GM11168 (cell line): Measurements from ENCODE around the gene ASCL4.
"Not testable (repeated sequence)": the region's sequence is repeated elsewhere in the genome, so short reads cannot be mapped to it uniquely, and the experiment has no call there.

Source experiments
- in situ Hi-C: fragments of 300-500 bp; cut with MboI; formaldehyde crosslinking; loops from one replicate; pipeline ENCODE4 v1.12.0; 2022; ENCODE audit warnings: low sequenced_read_pairs; ENCODE audit not compliant: unreplicated experiment

The ASCL4 gene, protein sequence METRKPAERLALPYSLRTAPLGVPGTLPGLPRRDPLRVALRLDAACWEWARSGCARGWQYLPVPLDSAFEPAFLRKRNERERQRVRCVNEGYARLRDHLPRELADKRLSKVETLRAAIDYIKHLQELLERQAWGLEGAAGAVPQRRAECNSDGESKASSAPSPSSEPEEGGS

DNA sequence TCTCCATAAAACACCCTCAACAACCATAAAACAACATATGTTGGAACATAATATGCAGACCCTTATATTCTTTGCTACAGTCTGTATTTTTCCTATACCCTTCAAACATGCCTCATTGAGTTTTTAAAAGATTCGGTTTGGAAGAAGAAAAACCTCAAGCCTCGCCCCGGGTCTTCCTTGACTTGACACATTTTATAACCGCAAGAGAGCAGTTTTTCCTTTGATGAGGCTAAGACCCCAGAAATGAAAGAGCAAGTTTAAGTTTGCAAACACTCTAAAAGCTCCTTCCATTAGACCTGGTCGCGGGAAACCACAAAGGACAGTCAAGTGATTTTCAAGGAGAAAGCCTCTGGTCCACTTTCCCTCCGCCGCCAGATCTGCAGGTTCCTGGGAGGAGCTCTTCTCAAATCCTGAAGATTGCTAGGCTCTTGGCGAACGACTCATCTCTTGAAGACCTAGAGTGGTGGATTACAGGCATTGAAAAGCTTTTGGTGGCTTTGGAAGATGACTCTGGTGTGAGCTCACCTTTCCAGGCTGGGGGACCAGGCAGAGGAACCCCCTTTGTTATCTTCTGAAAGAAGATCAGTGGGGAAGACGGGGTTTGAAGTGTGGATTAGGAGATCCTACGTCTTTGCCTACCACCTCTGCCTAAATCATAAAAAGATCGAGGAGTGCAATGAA lies at the start of gene ASCL4:
ASCL4 (plus strand) TSS at position 356 of the 681 bp plus-strand sequence. CDS start 515 bp downstream, outside the sequence.
- in situ Hi-C loops = no loop called here

DNA sequence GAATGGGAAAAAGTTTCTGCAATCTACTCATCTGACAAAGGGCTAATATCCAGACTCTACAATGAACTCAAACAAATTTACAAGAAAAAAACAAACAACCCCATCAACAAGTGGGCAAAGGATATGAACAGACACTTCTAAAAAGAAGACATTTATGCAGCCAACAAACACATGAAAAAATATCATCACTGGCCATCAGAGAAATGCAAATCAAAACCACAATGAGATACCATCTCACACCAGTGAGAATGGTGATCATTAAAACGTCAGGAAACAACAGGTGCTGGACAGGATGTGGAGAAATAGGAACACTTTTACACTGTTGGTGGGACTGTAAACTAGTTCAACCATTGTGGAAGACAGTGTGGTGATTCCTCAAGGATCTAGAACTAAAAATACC lies 47.2 kb upstream of the ASCL4 start:
- in situ Hi-C loops = not testable (repeated sequence)

DNA sequence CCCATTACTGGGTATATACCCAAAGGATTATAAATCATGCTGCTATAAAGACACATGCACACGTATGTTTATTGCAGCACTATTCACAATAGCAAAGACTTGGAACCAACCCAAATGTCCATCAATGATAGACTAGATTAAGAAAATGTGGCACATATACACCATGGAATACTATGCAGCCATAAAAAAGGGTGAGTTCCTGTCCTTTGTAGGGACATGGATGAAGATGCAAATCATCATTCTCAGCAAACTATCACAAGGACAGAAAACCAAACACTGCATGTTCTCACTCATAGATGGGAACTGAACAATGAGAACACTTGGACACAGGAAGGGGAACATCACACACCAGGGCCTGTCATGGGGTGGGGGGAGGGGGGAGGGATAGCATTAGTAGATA lies 46.8 kb upstream of the ASCL4 start:
- in situ Hi-C loops = not testable (repeated sequence)

DNA sequence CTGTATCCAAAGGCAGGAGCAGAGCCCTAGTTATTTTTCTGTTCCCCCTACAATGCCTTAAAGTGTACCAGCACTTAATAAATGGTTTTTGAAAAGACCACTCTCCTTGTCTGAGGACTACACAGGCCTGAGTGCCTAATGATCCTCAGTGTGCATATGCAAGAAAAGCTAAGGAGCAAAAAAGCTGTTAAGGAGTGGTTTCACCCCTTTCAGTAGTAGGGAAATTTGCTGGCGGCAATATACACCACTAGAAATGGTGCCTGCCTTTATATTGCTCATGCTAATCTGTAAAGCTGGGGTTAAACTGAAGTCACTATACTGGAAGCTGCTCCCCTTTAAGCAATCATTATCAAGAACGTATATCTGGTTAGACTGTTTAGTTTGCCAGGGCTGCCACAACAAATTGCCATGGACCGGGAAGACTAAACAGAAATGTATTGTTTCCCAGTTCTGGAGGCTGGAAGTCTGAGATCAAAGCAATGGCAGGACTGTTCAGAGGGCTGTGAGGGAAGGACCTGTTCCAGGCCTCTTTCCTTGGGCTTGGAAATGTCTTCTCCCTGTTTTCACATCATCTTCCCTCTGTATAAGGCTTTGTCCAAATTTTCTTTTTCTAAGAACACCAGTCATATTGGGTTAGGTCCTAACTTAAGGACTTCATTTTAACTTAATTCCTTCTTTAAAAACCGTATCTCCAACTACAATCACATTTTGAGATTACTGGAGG lies 43.7 kb upstream of the ASCL4 start:
- in situ Hi-C loops = no loop called here

DNA sequence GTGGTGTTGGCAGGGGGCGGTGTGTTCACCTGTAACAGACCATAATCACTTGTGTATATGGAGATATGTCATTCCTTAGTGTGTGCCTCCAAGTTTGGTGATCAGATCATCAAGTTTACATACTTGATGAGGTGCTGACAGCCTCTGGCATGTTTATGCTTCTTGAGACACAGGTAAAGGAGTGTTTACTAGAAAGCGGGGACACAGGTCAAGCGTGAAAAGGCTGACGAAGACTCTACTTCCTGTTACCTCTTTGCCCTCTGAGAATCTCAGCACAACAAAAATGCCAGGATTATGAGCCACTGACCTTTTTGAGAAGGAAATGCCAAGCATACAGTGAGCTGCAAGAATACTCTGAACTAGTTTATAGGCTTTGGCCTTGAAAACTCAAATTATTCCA lies 43.1 kb upstream of the ASCL4 start:
- in situ Hi-C loops = no loop called here

DNA sequence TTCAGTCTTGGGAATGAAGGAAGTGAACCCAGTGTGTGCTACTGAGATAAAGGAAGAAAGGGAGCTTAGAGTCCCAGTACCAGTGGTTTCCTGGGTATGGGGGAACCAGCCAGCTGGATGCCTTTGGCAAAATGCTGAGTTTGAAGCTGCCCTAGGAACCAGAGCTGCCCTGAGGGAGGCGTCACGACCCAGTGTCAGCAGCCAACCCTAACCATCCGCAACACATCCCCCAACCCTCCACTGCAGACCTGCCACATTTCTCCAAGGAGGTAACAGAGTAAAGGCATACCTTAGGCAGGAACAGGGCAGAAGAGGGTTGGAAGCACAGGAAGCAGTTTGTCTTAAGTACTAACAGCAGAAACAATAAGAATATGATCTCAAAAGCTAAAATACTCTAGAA lies 42.1 kb upstream of the ASCL4 start:
- in situ Hi-C loops = no loop called here

DNA sequence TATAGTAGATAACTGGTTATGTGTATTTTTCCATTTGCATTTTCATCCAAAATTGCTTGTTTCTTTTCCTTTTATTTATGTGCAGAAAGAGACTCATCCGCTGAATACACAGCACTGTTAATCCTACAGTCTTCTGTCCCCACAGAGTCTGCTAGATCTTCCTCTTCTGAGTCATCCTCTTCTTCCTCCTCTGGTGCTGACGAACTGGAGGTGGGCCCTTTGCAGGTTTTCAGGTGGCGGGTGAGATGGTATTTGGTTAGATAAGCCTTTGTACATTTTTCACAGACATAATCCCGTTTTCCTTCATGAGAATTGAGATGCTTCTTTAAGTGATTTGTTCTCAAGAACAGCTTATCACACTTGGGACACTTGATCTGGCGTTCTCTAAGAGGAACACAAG lies 40.4 kb upstream of the ASCL4 start:
- in situ Hi-C loops = no loop called here

DNA sequence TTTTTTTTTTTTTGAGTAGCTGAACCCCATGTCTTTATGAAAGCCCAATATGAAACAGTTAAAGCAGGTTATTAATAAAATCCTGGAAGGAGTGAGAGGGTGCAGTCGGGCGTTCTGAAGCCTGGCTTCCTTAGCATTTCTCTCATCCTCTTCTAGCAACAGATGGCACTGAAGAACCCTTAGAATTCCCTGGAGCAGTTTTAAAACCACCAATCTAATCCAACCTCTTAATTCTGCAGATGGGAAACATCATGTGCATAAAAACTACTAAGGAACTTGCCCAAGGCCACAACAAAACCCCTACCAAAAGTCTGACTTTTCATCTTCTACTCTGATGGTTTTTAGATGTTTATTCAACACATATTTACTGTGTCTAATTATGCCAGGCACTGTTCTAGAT lies 38.7 kb upstream of the ASCL4 start:
- in situ Hi-C loops = no loop called here

DNA sequence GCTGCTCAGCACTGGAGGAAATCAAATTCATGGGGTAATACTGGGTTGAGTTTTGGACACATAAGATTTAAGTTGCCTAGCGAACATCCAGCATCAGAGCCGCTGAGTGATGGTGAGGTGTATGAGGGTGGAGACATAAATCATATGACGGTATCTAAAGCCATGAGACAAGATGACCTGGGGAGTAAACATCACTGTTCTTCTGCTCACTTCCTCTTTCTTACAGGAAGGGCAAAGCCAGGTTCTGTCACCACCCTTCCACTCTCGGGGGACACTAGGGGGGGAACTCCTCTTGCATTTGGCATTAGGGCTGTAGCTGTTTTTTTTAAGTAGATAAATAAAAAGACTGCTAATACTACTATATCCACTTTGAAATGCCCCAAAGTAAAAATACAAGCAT lies 37.6 kb upstream of the ASCL4 start:
- in situ Hi-C loops = no loop called here

DNA sequence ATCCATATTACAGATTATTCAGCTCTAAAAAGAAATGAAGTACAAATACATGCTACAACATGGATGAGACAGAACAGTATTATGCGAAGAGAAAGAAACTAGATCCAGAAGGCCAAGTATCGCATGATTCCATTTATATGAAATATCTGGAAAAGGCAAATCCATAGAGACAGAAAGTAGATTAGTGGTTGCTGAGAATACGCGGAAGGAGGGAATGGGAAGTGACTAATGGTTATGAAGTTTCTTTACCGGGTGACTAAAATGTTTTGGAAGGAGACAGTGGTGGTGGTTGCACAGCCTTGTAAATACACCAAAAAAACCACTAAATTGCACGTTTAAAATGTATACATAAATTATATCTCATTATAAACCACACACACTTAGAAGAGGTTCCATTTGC lies 26.0 kb upstream of the ASCL4 start:
- in situ Hi-C loops = no loop called here

DNA sequence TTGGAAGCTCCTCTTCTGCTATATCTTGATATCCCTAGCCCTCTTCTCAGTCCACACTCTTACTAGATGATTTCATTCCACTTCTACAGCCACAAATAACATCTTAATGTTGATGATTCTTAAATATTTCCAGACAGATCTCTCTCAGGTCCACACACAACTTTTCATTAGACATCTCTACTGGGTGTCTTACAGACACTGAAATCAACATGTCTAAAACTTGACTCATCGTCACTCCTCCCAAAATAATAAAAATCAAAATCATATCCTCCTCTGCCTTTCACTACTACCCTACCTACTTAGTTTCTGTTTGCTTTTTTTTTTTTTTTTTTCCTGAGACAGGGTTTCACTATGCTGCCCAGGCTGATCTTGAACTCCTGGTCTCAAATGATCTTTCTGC lies 25.4 kb upstream of the ASCL4 start:
- in situ Hi-C loops = no loop called here

DNA sequence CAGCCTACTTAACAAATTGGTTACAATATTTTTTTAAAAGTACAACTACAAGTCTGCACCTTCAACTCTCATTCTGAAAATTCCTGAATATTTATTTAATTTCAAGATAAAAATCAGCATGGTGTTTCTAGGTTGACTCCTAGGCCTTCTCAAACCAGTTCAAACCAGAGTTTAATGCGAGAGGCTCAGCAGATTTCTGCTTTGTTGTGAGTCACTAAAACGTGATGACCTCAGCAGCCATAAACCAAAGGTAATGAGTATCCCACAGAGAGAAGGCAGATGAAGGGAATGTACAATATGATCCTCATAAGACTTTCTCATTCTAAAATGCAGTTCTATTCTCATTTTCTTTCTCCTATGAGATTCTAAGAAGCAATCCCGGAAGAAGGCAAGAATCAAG lies 15.1 kb upstream of the ASCL4 start:
- in situ Hi-C loops = loop anchor here (5.0 kb wide), 1 partner anchor 123 kb away; no protein-coding TSS in a partner anchor

DNA sequence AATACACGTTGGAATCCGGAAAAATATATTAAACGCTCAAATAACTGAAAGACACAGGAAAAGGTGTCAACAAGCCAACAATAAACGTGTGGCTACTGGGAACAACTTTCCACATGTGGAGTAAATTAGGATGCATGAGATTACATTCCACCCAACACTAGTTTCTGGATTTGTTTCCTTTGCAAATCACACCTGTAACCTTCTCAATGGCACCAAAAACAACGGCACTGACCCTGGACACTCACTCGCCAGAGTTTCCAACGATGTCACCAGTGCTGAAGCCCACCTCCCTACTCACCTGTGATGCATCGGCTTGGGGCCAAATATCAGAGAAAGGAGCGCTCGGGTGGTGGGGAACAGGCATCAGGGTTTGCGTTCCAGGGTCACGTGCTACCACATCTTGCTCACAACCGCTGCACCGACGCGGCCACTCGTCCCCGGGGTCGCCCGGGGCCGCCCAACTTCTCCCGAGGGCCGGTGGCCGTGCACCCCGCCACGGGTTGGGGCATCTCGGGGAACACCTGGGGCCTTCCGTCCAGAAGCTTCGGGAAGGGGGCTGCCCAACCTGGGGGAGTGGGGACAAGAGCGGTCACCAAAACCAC lies 14.2 kb upstream of the ASCL4 start:
- in situ Hi-C loops = no loop called here

DNA sequence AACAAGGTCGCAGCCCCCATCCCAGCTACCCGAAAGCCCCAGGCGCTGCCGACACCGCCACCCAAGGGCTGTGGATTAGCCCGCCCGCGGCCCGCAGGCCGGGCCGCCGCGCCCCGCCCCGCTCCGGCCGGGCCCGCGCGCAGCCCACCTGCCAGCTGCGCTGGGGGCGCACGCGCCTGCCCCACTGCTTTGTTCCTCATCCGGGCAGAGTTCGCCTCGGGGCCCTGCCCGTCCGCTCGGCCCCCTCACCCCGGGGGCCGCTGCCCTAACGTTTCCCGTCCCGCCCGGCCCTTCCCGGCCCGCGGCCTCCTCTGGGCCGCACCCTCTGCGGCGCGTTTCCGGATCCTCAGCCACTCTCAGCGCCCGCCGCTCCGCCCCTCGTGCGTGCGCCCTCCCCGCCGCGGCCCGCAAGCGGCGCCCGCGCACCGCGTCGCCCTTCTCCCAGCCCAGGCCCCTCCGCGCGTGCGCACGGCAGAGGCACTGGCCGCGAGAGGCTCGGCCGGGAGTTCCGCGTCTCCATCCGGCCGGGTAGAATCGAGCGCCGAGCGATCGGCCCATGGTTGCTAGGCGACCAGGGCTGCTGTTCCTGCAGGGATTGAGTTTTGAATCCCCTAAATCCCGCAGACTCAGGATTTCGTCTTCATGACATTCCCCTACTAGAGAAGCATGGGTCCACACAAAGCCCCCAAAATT lies 13.5 kb upstream of the ASCL4 start, which contains the start of gene PRDM4:
PRDM4 (minus strand) TSS at position 329 of the 693 bp plus-strand sequence. CDS start 622 bp downstream, outside the sequence.
- in situ Hi-C loops = no loop called here

DNA sequence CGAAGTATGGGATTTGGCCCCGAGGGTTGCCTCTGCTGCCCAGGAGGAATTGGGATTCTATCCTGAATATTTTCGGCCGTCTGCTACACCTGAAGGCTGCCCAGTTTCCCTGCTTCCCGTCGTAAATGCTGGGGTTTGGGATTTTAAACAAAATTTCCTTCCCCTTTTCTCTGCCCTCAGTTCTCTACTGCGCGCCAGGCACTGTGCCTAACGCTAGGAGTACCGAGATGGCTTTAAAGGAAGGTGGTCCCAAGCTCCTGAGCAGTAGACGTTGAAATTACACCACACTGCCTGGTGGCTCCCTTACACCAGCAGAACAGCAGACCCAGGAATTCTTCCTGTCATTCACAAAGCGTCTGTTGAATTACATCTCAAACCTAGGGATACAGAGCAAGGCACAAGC lies 13.0 kb upstream of the ASCL4 start:
- in situ Hi-C loops = no loop called here

DNA sequence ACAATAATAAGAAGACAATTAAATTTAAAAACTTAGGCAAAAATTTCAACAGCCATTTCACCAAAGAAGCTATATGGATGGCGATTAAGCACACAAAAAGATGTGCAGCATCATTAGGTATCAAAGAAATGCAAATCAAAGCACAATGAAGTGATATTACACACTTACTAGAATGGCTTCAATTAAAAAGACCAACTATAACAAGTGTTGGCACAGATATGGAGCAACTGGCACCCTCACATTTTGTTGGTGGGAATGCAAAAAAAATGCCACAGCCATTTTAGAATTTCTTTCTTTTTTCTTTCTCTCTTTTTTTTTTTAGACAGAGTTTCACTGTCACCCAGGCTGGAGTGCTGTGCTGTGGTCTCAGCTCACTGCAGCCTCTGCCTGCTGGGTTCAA lies 11.6 kb upstream of the ASCL4 start:
- in situ Hi-C loops = no loop called here

DNA sequence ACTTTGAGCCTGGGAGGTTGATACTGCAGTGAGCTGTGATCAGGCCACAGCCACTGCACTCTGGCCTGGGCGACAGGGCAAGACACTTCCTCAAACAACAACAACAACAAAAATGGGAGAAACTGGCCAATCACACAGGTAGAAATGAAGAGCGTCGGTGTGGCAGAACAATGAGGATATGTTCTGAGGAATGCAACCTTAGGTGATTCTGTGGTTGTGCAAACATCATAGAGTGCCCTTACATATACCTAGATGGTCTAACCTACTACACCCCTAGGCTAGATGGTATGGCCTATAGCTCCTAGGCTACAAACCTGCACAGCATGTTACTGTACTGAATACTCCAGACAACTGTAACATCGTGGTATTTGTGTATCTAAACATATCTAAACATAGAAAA lies 9.9 kb upstream of the ASCL4 start:
- in situ Hi-C loops = no loop called here

DNA sequence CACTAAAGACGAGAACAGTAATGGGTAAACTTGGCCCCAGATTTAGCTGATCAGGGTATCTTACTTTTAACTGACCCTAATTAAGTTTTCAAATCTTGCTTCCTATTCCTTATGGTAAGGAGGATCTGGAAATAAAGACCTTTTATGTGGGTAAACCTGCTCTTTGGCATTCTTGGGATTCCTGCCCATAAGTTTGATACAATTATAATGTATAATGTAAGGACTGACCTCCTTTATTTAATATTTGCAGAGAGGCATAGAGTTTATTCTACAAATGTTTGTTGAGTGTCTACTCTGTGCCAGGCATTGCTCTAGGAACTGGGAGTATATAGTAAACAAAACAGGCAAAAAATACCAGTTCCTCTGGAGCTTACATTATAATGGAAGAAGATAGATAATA lies 9.2 kb upstream of the ASCL4 start:
- in situ Hi-C loops = no loop called here

DNA sequence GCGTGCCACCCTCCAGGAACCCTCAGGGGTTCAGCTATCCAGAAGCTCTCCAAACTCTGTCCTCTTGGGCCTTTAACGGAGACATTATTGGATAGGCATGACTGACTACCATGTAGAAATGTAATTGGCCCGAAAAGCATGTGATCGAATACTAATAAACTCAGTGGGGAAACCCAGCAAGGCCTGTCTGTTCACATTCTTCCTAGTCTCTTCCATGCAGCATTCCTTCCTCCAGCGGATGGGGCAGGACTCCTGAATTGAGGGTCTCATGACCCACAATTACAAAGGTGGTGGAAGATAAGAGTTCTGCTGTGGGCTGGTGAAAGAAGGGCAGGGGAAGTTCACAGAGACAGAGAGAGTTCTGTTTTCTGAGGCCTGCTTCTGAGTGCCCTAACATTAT lies 7.0 kb upstream of the ASCL4 start:
- in situ Hi-C loops = no loop called here

DNA sequence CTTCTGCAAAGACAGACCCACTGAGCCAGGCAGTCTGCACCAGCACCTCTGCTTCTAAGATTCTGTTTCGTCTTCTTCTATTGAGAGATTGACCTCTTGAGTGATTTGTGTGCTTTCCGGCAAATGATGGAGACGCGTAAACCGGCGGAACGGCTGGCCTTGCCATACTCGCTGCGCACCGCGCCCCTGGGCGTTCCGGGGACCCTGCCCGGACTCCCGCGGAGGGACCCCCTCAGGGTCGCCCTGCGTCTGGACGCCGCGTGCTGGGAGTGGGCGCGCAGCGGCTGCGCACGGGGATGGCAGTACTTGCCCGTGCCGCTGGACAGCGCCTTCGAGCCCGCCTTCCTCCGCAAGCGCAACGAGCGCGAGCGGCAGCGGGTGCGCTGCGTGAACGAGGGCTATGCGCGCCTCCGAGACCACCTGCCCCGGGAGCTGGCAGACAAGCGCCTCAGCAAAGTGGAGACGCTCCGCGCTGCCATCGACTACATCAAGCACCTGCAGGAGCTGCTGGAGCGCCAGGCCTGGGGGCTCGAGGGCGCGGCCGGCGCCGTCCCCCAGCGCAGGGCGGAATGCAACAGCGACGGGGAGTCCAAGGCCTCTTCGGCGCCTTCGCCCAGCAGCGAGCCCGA lies 703 bp downstream of the ASCL4 start:
- in situ Hi-C loops = no loop called here
